Body of pancreas (tissue), 4 donors: Measurements from ENCODE around the gene POLR3A. TPM values are rescaled to one million over a fixed set of nuclear protein-coding genes. Genes with fewer than 3 reads are reported as not detected.

Source experiments
- ATAC-seq: fragments of 150-250 bp; one replicate; pipeline ENCODE4 v1.9.1; 2016
- DNase-seq, 4 donors: peaks; one replicate each; pipeline ENCODE4 v3.0.0-alpha.2; 2019
- H3K27ac ChIP-seq, 4 donors: fragments of 200-600 bp; sonication (generic); 1 replicate in 3 of 4; 2 replicates in 1 of 4; pipeline versions ENCODE4 v1.5.1 to v1.6.1; 2016 to 2019; ENCODE audit warnings: mild to moderate bottlenecking in 1 of 4, mixed read lengths in 1 of 4, moderate library complexity in 1 of 4
- H3K27me3 ChIP-seq, 2 donors: fragments of 200-600 bp; sonication (generic); one replicate each; pipeline ENCODE4 v1.6.0; 2016; ENCODE audit warnings: mild to moderate bottlenecking in 1 of 2
- H3K36me3 ChIP-seq, 2 donors: fragments of 200-600 bp; sonication (generic); replicated peaks in 1 of 2; 2 replicates each; pipeline ENCODE4 v1.5.1; 2016; ENCODE audit warnings: low read depth in 2 of 2; ENCODE audit not compliant: insufficient read depth in 1 of 2
- H3K4me1 ChIP-seq: fragments of 200-600 bp; sonication (generic); one replicate; pipeline ENCODE4 v1.6.0; 2016
- H3K4me3 ChIP-seq, 2 donors: fragments of 200-600 bp; sonication (generic); 1 replicate in 1 of 2; 2 replicates in 1 of 2; pipeline ENCODE4 v1.5.1; 2016 to 2019
- H3K9me3 ChIP-seq, 3 donors: fragments of 200-600 bp; sonication (generic); 1 replicate in 2 of 3; 2 replicates in 1 of 3; pipeline ENCODE4 v1.5.1; 2016
- CTCF ChIP-seq, 7 experiments: fragments of 450-650 bp in 4 of 7; fragments of 200-600 bp in 3 of 7; sonication (generic) in 3 of 7; IDR thresholded peaks; one replicate each; pipeline ENCODE4 v1.5.1; 2016 to 2019; ENCODE audit warnings: antibody characterized with exemption in 7 of 7
- POLR2A ChIP-seq, 3 donors: fragments of 450-650 bp; IDR thresholded peaks; one replicate each; pipeline ENCODE4 v1.6.1; 2016; ENCODE audit warnings: antibody characterized with exemption in 3 of 3, mild to moderate bottlenecking in 2 of 3
- WGBS, 2 donors: methylation state at CpG; one replicate each; pipeline ENCODE4 v1.1.5; 2017; 5-methylcytosine and 5-hydroxymethylcytosine counted together
- intact Hi-C: fragments of 100-400 bp; cut with DNase I; formaldehyde crosslinking; loops from one replicate; pipeline ENCODE4 v1.15.1; 2023
- total RNA-seq, 2 donors: library from RNA; depleted of rRNA; stranded (reverse); fragments of >200 nt; gene quantifications; one replicate each; pipeline ENCODE4 v1.1.0, GENCODE V29; 2016

Gene POLR3A
- total RNA-seq, 2 donors from 2014 or later: 7.9 to 10.4 TPM

- no peaks in the 10 kb centered on the region for H3K9me3 ChIP-seq
- peaks cover 8 to 28% of the 10 kb centered on the region in 2 donors for H3K36me3 ChIP-seq
- no peak overlapping the region for H3K4me3 ChIP-seq
- H3K27ac ChIP-seq: no peak overlapping the region
- no peaks in the 10 kb centered on the region for H3K27me3 ChIP-seq
- no peak for ATAC-seq
- WGBS, 2 donors: 67 to 78% methylated on average over 5 of the region's 5 CpGs
- no peak for DNase-seq
- no peak for TF ChIP-seq POLR2A (IDR thresholded peaks at IDR 0.05)
- no peak for TF ChIP-seq CTCF (IDR thresholded peaks at IDR 0.05)
- H3K4me1 ChIP-seq: peaks cover 27% of the 10 kb centered on the region
- intact Hi-C loops: loop anchor here (10.0 kb wide), 1 partner anchor 613 kb away; no protein-coding TSS in a partner anchor
Measured at GRCh38 chr10:78041170-78042057, 12.1 kb upstream of the POLR3A start.

DNA sequence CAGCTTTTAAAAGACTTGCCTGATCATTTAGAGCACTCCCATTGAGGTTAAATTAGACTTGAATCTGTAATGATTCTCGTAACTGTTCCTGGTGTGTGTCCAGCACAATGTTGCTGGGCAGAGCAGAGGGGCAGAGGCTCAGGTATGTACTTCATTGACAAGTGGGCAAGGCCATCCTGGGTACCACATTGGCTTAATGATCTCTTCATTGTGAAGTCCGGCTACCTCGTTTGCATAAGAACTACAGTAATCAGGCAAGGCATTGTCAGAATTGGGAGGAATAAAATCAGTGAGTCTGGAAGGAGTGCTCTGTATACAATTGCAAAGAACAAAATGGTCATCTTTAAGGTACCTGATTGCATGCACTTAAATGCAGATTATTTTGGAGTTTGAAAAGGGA, 10.4 kb upstream of the POLR3A start:
- intact Hi-C loops: loop anchor here (10.0 kb wide), 1 partner anchor 615 kb away; no protein-coding TSS in a partner anchor
- WGBS, 2 donors: 71 to 74% methylated on average over 3 of the region's 3 CpGs
- DNase-seq (no peak), ATAC-seq (no peak)
- Histone ChIP-seq H3K4me1 (peaks cover 44% of the 10 kb centered on the region), H3K27ac (no peak overlapping the region), H3K4me3 (no peak overlapping the region), H3K27me3 (no peaks in the 10 kb centered on the region), H3K36me3 (peaks cover 8 to 28% of the 10 kb centered on the region in 2 donors), H3K9me3 (no peaks in the 10 kb centered on the region)
- TF ChIP-seq CTCF (IDR thresholded peaks at IDR 0.05) (no peak), POLR2A (IDR thresholded peaks at IDR 0.05) (no peak)

- H3K36me3 ChIP-seq: peaks cover 8 to 28% of the 10 kb centered on the region in 2 donors
- DNase-seq (no peak), ATAC-seq (no peak)
- H3K4me1 ChIP-seq: peaks cover 48% of the 10 kb centered on the region
- no peaks in the 10 kb centered on the region for H3K9me3 ChIP-seq
- no peak overlapping the region for H3K4me3 ChIP-seq
- no peak overlapping the region for H3K27ac ChIP-seq
- WGBS, 2 donors: 72 to 73% methylated on average over 5 of the region's 5 CpGs
- H3K27me3 ChIP-seq: no peaks in the 10 kb centered on the region
- intact Hi-C loops: no loop called here
- TF ChIP-seq CTCF (IDR thresholded peaks at IDR 0.05) (no peak), POLR2A (IDR thresholded peaks at IDR 0.05) (no peak)
Measured at GRCh38 chr10:78038791-78039547, 9.7 kb upstream of the POLR3A start.

DNA sequence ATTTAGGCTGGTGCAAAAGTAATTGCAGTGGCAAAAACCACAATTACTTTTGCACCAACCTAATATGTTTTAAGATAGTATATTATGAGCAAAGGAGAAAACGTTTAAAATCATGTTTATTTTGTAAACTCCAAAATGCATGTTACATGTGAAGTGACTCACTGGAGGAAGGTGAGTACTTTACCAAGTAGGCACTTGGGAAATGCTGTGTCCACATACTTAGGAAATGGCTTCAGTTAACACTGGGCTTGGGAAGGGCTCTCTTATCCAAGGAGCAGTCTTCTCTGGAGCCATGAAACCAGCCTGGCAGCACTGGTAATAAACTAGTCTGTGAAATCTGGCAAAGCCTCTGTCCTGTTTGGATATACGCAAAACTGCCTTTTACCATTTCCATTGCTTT, 8.8 kb upstream of the POLR3A start:
- WGBS, 2 donors: 55 to 69% methylated on average over 2 of the region's 2 CpGs
- Histone ChIP-seq H3K27ac (no peak overlapping the region), H3K27me3 (no peaks in the 10 kb centered on the region), H3K4me3 (no peak overlapping the region), H3K4me1 (peaks cover 50% of the 10 kb centered on the region), H3K36me3 (peaks cover 8 to 28% of the 10 kb centered on the region in 2 donors), H3K9me3 (no peaks in the 10 kb centered on the region)
- no peak for ATAC-seq
- intact Hi-C loops: no loop called here
- DNase-seq: no peak
- no peak for TF ChIP-seq POLR2A (IDR thresholded peaks at IDR 0.05)

DNA sequence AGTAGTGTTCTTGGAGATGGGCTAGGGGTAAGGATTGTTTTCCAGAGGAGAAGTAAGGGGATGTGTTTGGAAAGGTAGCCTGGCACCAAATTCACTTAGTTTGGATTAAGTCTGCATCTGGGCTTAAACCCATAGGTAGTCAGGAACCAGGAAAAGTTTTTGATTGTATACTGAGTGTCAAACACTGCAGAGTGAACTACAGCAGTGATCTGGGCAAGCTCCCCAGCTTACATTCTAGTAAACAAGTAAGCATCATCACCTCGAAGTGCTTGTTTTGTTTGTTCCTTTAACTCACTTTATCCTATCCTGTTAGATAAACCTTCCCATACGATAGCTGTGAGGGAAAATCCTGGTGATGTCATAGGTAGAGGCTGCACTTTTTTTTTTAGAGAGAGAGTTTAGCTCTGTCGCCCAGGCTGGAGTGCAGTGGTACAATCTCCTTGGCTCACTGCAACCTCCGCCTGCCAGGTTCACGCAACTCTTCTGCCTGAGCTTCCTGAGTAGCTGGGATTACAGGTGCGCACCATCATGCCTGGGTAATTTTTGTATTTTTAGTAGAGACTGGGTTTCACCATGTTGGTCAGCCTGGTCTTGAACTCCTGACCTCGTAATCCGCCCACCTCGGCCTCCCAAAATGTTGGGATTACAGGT, 6.7 kb upstream of the POLR3A start:
- Histone ChIP-seq H3K4me3 (no peak overlapping the region), H3K36me3 (peaks cover 5 to 19% of the 10 kb centered on the region in 2 donors), H3K27ac (no peak overlapping the region), H3K4me1 (peaks cover 54% of the 10 kb centered on the region), H3K9me3 (no peaks in the 10 kb centered on the region), H3K27me3 (no peaks in the 10 kb centered on the region)
- DNase-seq (no peak), ATAC-seq (no peak)
- 64 to 73% methylated on average over 9 of the region's 9 CpGs for WGBS, 2 donors
- no peak for TF ChIP-seq POLR2A (IDR thresholded peaks at IDR 0.05)
- TF ChIP-seq CTCF (IDR thresholded peaks at IDR 0.05): no peak
- intact Hi-C loops: no loop called here
